Stimulated activated CD4-positive, alpha-beta T cell treated with anti-CD3 and anti-CD28 coated beads, Interleukin-2, amount 100 ng/mL, for 4 hours (primary cell): Measurements from ENCODE around the gene RPS28.
"Not testable (repeated sequence)": the region's sequence is repeated elsewhere in the genome, so short reads cannot be mapped to it uniquely, and the experiment has no call there.

Experiments
- DNase-seq: peaks from one replicate; pipeline ENCODE4 v3.0.0-alpha.2; 2020; ENCODE audit warnings: low read depth

RPS28 gene

DNA sequence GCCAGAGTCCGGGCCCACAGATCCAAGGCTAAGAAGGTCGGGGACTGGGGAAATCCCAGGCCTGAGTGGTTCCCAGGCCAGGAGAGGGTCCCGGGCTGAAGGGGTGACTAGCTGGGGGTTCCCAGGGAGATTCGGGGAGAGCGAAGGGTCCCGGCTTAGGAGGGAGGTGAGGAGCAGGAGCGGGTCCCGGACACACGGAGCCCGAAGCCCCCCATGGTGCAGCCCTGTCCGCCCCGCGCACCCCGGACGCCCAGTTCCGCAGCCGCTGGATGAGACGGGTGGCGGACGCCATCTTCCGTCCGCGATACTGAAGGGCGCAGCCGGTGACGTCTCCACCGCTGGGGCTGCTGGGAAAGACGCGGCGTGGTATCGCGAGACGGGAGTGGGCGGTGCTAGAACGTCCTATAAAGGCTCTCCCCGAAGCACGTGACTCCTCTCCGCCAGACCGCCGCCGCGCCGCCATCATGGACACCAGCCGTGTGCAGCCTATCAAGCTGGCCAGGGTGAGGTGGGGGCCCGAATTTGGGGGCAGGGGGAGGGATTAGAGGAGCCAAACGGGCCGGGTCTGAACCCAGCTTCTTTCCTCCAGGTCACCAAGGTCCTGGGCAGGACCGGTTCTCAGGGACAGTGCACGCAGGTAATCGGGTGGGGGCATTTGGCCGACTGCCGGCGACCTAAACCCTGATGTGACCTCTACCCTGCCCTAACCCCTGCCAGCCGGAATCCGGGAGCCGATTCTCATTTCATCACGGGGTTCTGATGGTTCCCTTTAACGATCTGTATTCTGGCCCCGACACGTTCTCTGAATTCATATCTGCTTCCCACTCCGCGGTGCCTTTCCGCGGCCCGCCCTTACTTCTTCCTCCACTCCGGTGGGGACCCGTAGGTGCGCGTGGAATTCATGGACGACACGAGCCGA, at the start of gene RPS28, which contains the start of gene NDUFA7:
TSS of gene RPS28 (plus strand) at position 430 of the 919 bp plus-strand sequence. CDS start at position 465, 35 bp downstream.
TSS of gene NDUFA7 (minus strand) at position 309 of the 919 bp plus-strand sequence. CDS start at position 292, 17 bp downstream.
- DNase-seq = peak; percentile 96

DNA sequence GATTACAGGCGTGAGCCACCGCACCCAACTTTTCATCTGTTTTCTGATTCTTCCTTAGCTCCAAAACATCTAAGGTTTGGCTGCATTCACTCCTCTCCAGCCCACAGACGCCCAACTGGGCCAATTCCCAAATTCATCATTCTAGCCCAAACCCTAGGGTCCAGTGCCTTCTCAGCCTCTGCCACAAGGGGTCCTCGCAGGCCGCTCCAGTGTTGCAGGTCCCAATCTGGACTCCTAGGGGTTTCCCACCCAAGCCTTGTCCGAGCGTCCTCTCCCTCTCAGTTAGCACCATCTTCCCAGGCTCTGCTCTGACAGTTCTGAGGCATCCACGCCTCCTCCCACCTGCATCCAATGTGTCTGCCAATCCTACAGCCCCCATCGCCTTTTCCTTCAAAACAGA, 44.8 kb upstream of the RPS28 start:
- DNase-seq = not testable (repeated sequence)

DNA sequence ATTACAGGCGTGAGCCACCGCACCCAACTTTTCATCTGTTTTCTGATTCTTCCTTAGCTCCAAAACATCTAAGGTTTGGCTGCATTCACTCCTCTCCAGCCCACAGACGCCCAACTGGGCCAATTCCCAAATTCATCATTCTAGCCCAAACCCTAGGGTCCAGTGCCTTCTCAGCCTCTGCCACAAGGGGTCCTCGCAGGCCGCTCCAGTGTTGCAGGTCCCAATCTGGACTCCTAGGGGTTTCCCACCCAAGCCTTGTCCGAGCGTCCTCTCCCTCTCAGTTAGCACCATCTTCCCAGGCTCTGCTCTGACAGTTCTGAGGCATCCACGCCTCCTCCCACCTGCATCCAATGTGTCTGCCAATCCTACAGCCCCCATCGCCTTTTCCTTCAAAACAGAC, 30.0 kb upstream of the RPS28 start:
- not testable (repeated sequence) for DNase-seq

DNA sequence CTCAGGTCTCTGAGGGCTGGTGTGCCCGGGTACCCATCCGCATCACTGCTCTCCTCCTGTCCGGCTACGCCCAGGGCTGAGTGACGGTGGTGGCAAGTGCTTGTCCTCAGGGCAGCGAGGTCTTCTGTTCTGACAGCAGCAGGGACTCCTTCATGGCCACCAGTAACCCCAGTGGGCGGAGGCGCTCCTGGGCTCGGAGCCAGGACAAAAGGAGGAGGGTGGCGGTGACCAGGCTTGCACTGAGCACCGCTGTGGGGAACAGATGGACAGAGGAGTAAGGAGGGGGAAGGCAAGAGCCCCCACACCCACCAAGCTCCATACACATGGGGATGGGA, 19.0 kb upstream of the RPS28 start:
- DNase-seq = no peak

DNA sequence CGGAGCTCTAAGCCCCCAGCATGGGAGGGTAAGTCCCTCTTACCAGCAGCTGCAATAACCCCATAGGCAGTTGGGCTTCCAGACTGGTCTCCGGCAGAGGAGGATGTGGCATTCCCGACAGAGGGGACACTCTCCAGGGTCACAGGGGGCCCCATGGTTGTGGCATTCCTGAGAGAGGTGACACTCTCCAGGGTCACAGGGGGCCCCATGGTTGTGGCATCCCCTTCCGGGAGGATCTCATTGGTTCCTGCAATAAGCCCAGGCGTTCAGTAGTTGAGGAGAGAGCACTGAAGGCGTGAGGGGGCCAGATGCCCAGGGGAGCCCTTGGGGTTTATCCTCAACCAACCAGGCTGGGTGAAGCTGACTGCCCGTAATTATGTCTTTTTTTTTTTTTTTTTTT, 18.6 kb upstream of the RPS28 start:
- DNase-seq = no peak

DNA sequence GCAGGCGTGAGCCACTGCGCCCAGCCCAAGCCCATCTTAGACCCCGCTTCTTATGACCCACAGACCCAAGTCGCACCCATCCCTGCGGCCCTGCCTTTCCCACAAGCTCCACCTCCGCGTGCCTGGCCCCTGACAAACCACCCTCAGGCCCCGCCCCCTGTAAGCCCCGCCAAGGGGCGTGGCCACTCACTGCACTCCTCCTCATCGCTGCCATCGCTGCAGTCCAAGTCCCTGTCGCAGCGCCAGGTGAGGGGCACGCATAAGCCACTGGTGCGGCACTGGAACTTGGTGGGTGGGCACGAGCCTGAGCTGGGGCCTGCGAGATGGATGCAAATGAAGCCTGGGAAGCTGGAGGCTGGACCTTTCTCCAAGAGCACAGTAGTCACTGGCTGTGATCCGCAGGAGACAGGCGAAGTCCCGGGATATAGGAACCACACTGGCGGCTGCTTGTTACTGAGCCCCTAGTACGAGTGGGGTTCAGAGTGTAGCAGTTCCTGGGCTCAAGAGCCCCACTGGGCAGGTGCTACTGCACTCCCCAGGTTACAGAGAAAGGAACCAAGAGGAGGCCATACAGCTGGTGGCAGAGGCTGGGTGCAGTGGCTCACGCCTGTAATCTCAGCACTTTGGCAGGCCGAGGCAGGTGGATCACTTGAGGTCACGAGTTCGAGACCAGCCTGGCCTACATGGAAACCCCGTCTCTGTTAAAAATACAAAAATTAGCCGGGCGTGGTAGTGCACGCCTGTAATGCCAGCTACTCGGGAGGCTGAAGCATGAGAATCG, 16.3 kb upstream of the RPS28 start:
- no peak for DNase-seq

DNA sequence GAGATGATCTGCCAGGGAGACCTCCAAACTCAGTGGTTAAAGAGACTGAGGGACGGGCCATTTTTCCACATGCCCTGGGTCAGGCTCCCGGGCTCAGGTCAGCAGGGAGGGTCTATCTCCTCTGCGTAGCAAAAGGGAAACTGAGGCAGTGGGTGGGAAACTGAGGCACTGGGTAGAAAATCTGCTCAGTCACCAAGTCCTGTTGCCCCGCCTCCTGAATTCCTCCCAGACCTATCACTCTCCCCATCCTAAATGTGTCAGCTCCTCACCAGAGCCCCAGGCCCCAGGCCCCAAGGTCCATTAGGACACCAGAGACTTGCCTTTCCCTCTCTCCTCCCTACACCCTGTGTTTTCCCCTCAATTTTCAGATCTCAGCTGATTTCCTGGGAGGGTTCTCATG, 15.5 kb upstream of the RPS28 start:
- DNase-seq = no peak

DNA sequence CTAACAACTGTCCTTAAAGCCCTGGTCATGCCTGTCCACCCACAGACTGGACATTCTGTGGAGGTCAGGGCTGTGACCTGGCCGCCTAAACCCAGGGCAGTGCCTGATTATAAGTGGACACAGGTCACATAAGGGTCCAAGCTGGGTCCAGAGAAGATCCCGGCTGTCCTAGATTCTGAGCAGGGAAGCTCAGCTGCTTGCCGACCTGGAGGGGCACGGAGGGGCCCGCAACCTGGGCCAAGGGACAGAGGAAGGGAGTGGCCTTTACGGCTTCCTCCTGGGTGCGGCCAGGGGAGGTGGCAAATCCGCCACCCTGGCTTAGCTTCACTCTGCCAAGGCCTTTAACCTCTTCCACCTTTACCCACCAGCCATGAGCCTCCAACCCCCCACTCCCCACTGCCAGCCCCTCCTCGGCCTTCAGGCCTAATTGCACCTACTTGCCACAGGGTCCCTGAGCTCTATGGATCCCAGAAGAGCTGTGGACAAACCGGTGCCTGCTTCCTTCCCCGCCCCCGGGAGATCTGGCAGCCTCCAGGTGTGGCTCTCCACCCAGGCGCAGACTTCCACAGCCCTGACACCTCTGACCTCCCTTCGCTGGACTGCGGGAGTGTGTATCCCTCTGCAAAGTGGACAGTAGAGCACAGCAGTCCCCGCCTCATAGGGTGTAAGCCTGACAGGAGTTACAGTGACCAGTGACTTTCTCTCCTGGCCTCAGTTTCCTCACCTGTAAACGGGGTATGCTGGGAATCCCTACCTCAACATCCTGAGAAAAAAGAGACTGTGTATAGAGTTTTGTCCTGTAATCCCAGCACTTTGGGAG, 14.9 kb upstream of the RPS28 start:
- DNase-seq = no peak

DNA sequence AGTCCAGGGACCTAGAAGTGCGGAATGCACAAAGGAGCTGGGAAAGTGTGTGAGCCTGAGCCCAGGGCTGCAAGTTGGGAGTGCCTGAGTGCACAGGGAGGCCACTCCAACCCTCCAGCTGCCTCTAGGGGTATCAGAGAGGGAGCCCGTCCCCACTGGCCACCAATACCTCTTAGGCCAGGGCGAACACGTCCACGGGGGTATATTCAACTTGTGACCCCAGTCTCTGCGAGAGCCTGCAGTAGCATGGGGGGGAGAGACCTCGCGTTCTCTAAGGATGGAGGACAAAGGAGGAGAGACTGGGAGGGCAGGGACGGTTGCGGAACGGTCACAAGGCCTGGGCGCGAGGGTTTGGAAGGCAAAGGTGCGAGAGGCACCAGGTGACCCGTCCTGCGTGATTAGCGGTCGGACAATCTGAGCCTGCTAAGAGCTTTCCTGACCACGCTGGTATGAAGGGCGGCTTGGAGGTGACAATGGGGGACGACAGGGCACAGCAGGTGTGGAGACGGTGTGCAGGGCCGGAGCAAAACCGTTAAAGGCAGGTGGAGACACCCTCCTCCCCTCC, 13.8 kb upstream of the RPS28 start:
- DNase-seq = no peak

DNA sequence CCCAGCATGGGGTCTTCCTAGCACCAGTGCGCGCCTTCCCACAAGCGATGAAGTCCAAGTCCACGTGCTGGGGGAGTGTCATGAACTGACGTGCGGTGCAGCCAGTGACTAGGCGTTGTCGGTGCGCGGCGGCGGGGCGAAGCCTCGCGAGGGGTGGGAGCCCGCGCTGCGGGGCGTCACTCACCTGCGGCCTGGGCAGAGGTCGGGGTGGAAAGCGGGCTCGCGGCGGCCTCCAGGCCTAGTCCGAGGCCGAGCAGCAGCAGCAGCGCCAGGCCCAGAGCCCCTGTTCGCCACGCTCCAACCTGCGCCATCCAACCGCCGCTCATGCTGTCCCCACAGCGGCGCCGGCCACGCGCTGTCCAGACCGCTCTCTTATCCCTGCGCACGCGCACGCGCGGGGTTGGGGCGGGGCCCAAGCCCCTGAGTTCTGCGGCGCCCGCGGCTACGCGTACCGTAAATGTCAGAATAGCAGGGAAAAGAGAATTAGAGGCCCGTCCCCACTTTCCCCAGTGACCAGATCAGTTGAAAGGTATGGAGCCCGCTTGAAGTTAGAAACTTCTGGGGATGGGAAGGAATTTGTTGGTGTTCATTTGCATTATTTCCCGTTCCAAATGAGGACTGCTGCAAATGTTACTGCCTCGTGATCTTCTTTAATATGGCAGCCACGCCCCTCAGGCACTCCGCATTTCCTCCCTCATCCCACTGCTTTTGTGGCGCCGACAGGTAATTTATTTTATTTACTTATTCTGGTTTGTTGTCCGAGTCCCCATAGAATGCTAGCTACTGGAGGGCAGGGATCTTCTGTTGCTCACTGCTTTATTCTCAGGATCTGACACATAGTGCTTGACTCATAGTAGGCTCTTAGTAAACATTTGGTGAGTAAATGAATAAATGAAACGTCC, 13.1 kb upstream of the RPS28 start, which contains the start of gene CD320:
TSS of gene CD320 (minus strand) at position 394 of the 902 bp plus-strand sequence. CDS start at position 326, 68 bp downstream.
- DNase-seq = peak; percentile 79

DNA sequence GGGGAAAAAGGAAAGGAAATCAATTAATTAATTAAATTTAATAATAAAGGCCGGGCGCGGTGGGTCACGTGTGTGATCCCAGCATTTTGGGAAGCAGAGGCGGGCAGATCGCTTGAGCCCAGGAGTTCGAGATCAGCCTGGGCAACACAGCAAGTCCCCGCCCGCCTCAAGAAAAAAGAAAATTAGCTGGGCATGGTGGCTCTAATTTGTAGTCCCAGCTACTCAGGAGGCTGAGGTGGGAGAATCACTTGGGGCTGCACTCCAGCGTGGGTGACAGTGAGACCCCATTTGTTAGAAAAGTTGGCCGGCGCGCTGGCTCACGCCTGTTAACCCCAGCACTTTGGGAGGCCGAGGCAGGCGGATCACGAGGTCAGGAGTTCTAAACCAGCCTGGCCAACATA, 12.4 kb upstream of the RPS28 start:
- no peak for DNase-seq

DNA sequence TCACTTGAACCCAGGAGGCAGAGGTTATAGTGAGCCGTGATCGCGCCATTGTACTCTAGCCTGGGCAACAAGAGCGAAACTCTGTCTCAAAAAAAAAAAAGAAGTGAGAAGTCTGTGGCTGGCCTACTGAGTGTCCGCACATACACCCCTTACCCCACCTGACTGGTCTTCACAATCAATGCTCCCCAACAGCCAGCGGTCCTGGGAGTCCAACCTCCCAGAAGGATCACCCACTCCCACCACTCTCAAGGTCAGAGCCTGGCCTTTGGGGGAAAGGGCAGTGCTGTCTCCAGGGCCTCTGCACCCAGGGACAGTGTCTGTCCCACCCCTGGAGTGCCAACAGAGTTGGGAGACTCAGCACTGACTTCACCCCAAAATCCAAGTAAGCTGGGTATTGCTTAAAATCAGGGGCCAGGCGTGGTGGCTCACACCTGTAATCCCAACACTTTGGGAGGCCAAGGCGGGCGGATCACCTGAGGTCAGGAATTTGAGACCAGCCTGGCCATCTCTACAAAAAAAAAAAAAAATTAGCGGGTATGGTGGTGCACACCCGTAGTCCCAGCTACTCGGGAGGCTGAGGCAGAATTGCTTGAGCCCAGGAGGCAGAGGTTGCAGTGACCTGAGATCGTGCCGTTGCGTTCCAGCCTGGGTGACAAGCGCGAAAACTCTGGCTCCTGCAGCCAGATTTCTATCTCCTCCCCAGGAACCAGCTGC, 10.8 kb upstream of the RPS28 start:
- no peak for DNase-seq

DNA sequence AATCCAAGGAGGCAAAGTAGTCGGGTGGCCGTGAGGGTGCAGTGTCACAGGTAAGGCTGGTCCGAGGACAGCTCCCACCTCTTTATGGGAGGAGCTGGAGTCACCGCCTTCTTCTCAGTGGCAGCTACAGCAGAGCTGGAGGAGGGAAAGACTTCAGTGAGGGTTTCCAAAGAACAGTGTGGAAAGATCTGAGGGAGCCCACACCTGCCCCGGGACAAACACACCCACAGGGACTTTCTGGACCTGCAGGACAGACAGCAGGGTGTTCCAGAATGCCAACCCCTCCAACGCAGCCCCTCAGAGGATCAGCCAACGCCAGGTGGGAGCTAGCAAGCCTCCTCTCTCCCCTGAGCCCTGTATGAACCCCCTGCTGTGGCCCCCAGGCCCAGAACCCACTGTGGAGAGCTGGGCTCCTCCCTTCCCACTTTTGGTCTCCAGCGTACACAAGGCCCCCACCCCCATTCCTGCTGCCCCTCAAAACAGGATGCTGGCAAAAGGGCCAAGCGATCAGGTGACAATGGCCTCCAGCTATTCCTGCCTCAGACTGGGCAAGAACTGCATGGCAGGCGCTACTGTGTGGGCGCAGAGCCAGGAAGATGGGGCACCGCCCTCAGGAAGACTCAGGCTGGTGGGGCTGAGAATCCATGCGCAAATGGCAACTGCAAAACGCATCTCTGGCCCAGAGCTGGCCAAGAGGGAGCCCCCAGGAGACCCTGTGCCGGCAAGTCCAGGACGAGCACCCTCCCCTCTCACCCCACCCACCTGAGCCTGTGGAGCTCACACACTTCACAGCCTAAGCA, 9.6 kb upstream of the RPS28 start:
- no peak for DNase-seq

DNA sequence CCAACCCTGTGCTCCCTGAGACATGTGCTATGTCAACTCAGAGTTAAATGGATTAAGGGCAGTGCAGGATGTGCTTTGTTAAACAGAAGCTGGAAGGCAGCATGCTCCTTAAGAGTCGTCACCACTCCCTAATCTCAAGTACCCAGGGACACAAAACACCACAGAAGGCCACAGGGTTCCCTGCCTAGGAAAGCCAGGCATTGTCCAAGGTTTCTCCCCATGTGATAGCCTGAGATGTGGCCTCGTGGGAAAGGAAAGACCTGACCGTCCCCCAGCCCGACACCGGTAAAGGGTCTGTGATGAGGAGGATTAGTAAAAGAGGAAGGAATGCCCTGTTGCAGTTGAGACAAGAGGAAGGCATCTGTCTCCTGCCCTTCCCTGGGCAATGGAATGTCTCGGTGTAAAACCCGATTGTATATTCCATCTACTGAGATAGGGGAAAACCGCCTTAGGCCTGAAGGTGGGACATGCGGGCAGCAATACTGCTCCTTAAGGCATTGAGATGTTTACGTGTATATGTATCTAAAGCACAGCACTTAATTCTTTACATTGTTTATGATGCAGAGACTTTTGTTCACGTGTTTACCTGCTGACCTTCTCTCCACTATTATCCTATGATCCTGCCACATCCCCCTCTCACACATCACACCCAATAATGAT, 6.2 kb upstream of the RPS28 start:
- not testable (repeated sequence) for DNase-seq

DNA sequence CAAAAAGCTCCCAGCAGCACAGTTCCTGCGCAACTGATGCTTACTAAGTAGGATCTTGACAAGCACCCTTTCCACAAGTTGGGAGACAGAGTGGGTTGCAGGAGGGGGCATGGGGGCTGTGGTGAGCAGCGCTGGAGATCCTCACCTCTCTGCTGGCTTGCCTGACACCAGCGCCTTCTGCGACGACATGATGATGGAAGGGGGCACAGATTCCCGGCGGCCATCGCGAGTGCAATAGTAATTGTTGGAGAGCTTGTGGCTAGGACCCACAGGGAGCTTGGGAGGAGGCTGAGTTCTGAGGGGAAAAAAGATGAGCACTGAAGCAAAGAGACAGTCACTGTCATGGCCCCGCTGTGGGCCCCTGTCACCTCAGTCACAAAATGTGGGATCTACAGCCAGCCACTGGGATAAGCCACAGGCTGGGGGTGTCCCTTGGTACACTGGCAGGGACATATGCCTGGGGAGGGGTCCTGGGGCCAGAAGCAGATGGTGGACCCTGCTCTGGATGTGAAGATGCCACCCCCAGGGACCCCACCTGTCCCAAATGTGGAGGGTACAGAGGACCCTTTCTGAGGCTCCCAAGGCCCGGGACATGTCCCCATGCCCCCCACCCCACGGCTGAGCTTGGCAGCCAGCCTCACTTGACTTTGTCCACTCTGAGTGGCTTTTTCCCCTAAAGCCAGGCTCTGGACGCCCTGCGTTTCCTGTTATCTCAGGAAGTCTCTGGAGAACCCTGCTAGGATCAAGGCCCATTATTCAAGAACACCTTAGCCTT, 4.8 kb upstream of the RPS28 start:
- no peak for DNase-seq

DNA sequence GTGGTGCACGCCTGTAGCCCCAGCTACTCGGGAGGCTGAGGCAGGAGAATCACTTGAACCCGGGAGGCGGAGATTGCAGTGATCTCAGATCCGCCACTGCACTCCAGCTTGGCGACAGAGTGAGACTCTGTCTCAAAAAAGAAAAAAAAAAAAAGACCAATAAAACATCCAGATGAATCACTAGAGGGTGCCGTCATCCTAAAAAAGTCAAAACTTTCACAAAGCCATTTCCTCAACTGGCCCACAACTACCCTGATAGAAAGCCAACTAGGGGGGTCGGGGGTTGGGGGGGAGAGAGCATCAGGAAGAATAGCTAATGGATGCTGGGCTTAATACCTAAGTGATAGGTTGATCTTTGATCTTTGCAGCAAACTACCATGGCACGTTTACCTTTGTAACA, 2.5 kb upstream of the RPS28 start:
- DNase-seq = not testable (repeated sequence)

DNA sequence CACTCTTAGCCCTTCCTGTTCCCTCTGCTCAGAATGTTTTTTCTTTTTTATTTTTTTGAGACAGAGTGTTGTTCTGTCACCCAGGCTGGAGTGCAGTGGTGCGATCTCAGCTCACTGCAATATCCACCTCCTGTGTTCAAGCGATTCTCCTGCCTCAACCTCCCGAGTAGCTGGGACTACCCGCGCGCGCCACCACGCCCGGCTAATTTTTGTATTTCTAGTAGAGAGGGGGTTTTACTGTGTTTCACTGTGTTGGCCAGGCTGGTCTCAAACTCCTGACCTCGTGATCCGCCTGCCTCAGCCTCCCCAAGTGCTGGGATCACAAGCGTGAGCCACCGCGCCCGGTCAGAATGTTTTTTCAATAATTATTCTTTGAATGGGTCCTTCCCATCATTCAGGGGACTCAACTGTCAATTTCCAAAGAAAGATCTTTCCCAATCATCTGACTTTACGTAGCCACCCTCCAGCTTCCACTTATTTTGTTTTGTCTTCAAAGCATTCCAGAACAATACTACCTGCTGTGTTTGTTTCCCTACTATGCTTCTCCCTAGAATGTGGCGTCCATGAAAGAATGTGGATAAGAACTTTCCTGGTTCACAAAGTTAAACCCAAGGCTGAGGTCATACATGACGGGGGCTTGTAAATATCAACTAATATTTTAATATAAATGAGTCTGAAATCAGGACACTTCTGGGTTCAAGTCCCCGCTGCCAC, 1.3 kb upstream of the RPS28 start:
- DNase-seq = no peak
